Ascending aorta (tissue), 2 donors: ENCODE measurements around the gene FAM107B. TPM values are rescaled to one million over a fixed set of nuclear protein-coding genes. Genes with fewer than 3 reads are reported as not detected.

Source experiments
- DNase-seq, 2 donors: peaks; one replicate each; pipeline ENCODE4 v3.0.0-alpha.2; 2019; ENCODE audit warnings: low spot score in 2 of 2
- H3K27ac ChIP-seq, 2 donors: fragments of 200-600 bp; sonication (generic); one replicate each; pipeline ENCODE4 v1.5.1; 2016 to 2017; ENCODE audit warnings: mild to moderate bottlenecking in 1 of 2
- H3K27me3 ChIP-seq: fragments of 200-600 bp; sonication (generic); one replicate; pipeline ENCODE4 v1.5.1; 2017
- H3K36me3 ChIP-seq, 2 donors: fragments of 200-600 bp; sonication (generic); one replicate each; pipeline ENCODE4 v1.5.1; 2016
- H3K4me1 ChIP-seq, 2 donors: fragments of 200-600 bp; sonication (generic); one replicate each; pipeline ENCODE4 v1.5.1; 2016 to 2017; ENCODE audit warnings: mild to moderate bottlenecking in 1 of 2
- H3K4me3 ChIP-seq, 2 donors: fragments of 200-600 bp; sonication (generic); one replicate each; pipeline ENCODE4 v1.5.1; 2016 to 2017; ENCODE audit warnings: mild to moderate bottlenecking in 1 of 2
- H3K9me3 ChIP-seq, 2 donors: fragments of 200-600 bp; sonication (generic); one replicate each; pipeline ENCODE4 v1.5.1; 2016
- intact Hi-C: fragments of 100-400 bp; cut with DNase I; formaldehyde crosslinking; loops from one replicate; pipeline ENCODE4 v1.15.1; 2023
- total RNA-seq: library from RNA; depleted of rRNA; stranded (reverse); fragments of >200 nt; gene quantifications from one replicate; pipeline ENCODE4 v1.1.0, GENCODE V29; 2016
- TF ChIP-seq, protein P1 (sequence below), 3 experiments: fragments of 200-600 bp in 2 of 3; fragments of 450-650 bp in 1 of 3; sonication (generic) in 2 of 3; IDR thresholded peaks; one replicate each; pipeline ENCODE4 v1.5.1; 2016 to 2019; ENCODE audit warnings: antibody characterized with exemption in 3 of 3, mild to moderate bottlenecking in 1 of 3, moderate library complexity in 1 of 3

FAM107B gene
- total RNA-seq, 1 donor from 2014 or later = 3.7 TPM

DNA sequence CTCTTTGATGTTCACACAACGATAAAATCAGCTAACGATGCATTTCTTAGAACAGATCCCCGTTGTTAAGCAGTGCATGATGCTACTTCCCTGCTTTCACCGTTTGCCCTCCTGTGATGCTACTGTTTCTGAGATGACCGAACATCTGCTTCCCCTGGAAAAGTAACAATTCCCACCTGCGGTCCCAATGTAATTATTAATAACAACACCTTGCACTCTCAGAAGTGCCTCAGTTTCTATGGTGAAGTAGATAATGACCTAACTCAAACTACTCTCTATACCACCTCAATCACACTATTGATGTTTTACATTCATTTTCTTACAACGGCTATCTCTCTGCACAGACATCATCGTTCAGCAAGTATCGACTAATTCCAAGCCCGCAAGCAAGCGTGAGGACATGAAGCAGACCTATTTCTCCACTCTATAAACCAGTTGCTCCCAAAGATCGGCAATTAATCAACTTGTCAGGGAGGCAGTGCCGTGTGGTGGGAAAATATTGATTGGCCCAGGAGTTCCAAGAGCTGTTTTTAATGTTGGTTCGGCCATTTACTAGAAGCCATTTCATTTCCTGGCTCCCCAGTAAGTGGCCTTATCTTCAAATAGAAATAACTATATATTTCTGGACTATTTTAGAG is 42.7 kb downstream of the FAM107B start:
- no peak overlapping the region for H3K4me3 ChIP-seq
- intact Hi-C loops = loop anchor here (10.0 kb wide), 1 partner anchor 223 kb away; the partner anchor contains the start of genes DCLRE1C and MEIG1
- peaks cover 0 to 5% of the 10 kb centered on the region in 2 donors for H3K4me1 ChIP-seq
- no peaks in the 10 kb centered on the region for H3K36me3 ChIP-seq
- TF ChIP-seq, protein P1, sequence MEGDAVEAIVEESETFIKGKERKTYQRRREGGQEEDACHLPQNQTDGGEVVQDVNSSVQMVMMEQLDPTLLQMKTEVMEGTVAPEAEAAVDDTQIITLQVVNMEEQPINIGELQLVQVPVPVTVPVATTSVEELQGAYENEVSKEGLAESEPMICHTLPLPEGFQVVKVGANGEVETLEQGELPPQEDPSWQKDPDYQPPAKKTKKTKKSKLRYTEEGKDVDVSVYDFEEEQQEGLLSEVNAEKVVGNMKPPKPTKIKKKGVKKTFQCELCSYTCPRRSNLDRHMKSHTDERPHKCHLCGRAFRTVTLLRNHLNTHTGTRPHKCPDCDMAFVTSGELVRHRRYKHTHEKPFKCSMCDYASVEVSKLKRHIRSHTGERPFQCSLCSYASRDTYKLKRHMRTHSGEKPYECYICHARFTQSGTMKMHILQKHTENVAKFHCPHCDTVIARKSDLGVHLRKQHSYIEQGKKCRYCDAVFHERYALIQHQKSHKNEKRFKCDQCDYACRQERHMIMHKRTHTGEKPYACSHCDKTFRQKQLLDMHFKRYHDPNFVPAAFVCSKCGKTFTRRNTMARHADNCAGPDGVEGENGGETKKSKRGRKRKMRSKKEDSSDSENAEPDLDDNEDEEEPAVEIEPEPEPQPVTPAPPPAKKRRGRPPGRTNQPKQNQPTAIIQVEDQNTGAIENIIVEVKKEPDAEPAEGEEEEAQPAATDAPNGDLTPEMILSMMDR (IDR thresholded peaks at IDR 0.05) = no peak
- no peaks in the 10 kb centered on the region for H3K9me3 ChIP-seq
- H3K27ac ChIP-seq = no peak overlapping the region
- H3K27me3 ChIP-seq = no peaks in the 10 kb centered on the region
- no peak for DNase-seq

DNA sequence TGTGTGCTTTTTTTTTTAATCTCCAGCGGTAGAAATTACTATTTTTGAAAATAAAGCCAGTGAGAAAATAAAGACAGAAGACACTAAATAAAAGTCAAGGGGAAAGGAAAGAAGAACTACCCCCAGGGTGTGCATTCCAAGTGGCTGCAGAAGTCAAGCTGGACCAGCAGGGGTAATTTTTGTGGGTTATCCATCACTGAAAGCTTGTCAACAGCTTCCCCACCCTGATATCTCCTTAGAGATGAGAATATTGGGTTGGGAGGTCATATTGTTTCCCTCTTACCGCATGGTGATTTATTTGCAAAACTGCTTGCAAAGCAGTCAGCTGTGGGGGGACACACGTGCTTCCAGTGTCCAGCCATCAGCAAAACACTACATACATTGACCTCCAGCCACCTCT is 46.4 kb downstream of the FAM107B start:
- intact Hi-C loops = no loop called here
- Histone ChIP-seq H3K27ac (no peak overlapping the region), H3K27me3 (no peaks in the 10 kb centered on the region), H3K4me3 (no peak overlapping the region), H3K4me1 (no peaks in the 10 kb centered on the region), H3K9me3 (no peaks in the 10 kb centered on the region), H3K36me3 (no peaks in the 10 kb centered on the region)
- TF ChIP-seq, protein P1 (IDR thresholded peaks at IDR 0.05) = no peak
- no peak for DNase-seq

DNA sequence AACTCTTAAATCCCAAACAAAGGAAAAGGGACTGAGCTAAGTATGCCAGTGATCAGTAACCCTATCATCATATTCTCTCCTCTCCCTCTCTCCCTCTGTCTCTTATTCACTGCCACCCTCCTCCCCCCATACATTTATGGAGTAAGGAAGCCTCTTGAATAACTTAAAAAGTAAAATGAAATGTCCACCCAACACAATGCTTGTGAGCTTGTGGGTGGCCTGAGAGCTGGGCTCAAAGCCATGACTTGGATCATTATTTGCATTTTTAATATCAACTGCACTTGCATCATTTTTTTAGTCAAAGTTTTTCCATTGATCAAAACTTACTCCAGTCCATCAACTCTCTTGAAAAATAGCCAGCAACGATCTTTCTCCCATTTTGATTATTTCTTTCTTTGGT is 46.8 kb downstream of the FAM107B start:
- DNase-seq = no peak
- TF ChIP-seq, protein P1 (IDR thresholded peaks at IDR 0.05) = no peak
- no peak overlapping the region for H3K27ac ChIP-seq
- no peaks in the 10 kb centered on the region for H3K36me3 ChIP-seq
- H3K4me1 ChIP-seq = no peaks in the 10 kb centered on the region
- H3K4me3 ChIP-seq = no peak overlapping the region
- H3K27me3 ChIP-seq = no peaks in the 10 kb centered on the region
- intact Hi-C loops = no loop called here
- no peaks in the 10 kb centered on the region for H3K9me3 ChIP-seq

DNA sequence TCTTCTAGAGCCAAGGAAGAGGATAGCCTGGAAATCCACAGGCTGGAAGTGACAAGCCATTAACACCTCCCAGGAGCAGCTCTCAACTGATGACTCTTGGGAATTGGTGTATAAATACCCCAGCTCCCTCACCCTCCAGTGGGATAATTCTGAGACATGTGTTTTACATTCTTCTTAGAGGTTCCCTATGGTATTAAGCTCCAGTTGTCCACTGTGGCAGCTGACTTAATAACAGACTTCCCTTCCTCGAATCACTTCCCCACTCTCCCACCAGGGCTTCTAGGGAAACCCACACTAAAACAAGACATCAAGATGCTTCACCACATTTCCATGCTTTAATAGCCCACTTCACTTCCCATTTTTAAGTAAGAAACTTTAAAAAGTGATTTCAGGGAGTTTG is 47.2 kb downstream of the FAM107B start:
- no peaks in the 10 kb centered on the region for H3K9me3 ChIP-seq
- TF ChIP-seq, protein P1 (IDR thresholded peaks at IDR 0.05) = no peak
- no peak overlapping the region for H3K4me3 ChIP-seq
- H3K4me1 ChIP-seq = no peaks in the 10 kb centered on the region
- intact Hi-C loops = no loop called here
- no peak overlapping the region for H3K27ac ChIP-seq
- H3K36me3 ChIP-seq = no peaks in the 10 kb centered on the region
- no peak for DNase-seq
- no peaks in the 10 kb centered on the region for H3K27me3 ChIP-seq

DNA sequence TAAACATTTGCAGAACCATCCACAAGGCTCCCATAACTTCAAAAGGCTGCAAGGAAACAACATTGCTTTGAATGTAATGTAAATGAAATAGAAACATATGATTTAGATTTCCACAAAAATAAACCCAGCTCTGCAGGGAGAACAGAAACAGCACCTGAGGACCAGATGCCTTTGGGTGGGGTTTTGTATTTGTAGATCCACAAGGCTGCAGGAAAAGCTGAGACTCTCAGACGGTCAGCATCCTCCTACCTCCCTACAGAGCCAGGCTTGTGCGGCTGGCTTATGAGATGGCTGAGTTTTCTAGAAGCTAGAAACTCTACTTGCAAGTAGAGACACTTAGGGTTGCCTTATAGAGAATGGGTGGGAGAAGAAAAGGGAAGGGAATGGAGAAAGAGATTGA is 49.8 kb downstream of the FAM107B start:
- Histone ChIP-seq H3K36me3 (no peaks in the 10 kb centered on the region), H3K9me3 (no peaks in the 10 kb centered on the region), H3K4me1 (no peaks in the 10 kb centered on the region), H3K27me3 (no peaks in the 10 kb centered on the region), H3K4me3 (no peak overlapping the region), H3K27ac (no peak overlapping the region)
- intact Hi-C loops = no loop called here
- no peak for DNase-seq
- TF ChIP-seq, protein P1 (IDR thresholded peaks at IDR 0.05) = no peak
